RCC 7860 (cell line): ENCODE data around the gene LEFTY2.
"Not testable (repeated sequence)": the region's sequence is repeated elsewhere in the genome, so short reads cannot be mapped to it uniquely, and the experiment has no call there.

Source experiments
- DNase-seq: peaks from one replicate; pipeline ENCODE4 v3.0.0-alpha.2; 2015; ENCODE audit warnings: low spot score
- FAIRE-seq: peaks from 2 replicates; lab custom pipeline; 2012; peaks lifted over from hg19 to GRCh38; lab: Jason Lieb, UNC

LEFTY2 gene

GRCh38 chr1:225941187-225941941 is at the start of gene LEFTY2:
TSS of gene LEFTY2 (minus strand) at chr1:225941220. CDS start at chr1:225941140, 80 bp downstream.
- FAIRE-seq = no peak

DNA sequence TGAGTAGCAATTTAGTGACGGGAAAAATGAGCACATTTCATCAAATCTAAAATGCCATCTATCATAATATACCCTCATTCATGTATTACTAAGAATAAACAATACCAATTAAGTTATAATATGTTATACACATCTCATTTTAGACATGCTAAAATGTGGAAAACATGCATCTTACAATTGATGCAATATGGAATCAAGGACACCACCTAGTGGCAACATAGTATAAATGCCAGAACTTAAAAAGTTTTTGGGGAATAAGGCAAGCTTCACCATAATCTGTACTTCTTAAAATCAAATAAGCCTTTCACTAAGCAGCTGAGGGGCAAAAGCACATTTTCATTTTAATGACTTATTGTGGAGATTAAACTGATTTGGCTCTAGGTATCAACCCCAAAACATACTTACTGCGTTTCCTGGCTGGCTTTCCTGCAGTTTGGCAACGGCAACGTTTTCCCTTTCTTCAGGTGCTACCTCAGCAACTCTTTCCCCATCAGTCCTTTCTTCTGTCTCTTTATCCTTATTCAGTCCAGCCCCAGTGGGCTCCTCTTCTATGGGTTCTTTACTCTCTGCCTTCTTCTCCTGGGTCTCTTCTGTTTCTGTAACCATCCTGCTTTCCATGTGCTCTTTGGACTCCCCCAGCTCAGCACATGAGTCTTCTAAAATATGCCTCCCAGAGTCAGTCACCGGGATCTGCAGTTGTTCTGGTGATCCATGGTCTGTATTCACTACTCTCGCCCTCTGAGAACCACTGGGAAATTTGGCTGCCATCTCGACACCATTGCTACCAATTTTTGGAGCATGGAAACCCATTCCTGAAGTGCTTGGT is 46.7 kb upstream of the LEFTY2 start:
- peak; percentile 37 for DNase-seq
- FAIRE-seq = peak; percentile 82

More at GRCh38 chr1:225941187-225941941, at the start of gene LEFTY2:
- DNase-seq = no peak

- FAIRE-seq (no peak), DNase-seq (no peak)
Measured at GRCh38 chr1:225981714-225982113, 40.7 kb upstream of the LEFTY2 start.

GRCh38 chr1:225980005-225980836 is 39.2 kb upstream of the LEFTY2 start:
- no peak for FAIRE-seq
- no peak for DNase-seq

- DNase-seq (no peak), FAIRE-seq (no peak)
Measured at GRCh38 chr1:225979421-225979820, 38.4 kb upstream of the LEFTY2 start.

- FAIRE-seq (no peak), DNase-seq (no peak)
Measured at GRCh38 chr1:225977937-225978748, 37.1 kb upstream of the LEFTY2 start.

GRCh38 chr1:225975146-225975545 is 34.1 kb upstream of the LEFTY2 start:
- not testable (repeated sequence) for FAIRE-seq, DNase-seq

GRCh38 chr1:225974454-225974853 is 33.4 kb upstream of the LEFTY2 start:
- no peak for FAIRE-seq
- DNase-seq = no peak

DNA sequence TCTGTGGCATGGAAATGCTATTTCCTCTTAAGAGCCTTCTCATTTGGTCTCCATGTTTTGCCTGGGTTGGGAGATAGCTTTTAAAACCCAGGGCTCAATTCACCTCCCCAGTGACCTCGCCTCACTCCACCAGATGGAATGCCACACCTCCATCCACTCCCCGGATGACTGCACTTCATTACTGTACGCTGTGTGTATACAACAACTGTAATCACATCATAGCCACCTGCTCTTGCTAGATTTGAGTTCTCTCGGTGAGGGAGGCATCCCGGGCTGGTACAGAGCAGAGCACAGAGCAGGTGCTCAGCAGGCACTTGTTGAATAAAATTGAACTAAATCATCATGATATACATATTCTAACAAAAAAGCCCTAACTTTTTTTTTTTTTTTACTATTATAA is 32.1 kb upstream of the LEFTY2 start:
- no peak for DNase-seq
- no peak for FAIRE-seq

- no peak for DNase-seq
- no peak for FAIRE-seq
Measured at GRCh38 chr1:225972344-225973152, 31.5 kb upstream of the LEFTY2 start.

DNA sequence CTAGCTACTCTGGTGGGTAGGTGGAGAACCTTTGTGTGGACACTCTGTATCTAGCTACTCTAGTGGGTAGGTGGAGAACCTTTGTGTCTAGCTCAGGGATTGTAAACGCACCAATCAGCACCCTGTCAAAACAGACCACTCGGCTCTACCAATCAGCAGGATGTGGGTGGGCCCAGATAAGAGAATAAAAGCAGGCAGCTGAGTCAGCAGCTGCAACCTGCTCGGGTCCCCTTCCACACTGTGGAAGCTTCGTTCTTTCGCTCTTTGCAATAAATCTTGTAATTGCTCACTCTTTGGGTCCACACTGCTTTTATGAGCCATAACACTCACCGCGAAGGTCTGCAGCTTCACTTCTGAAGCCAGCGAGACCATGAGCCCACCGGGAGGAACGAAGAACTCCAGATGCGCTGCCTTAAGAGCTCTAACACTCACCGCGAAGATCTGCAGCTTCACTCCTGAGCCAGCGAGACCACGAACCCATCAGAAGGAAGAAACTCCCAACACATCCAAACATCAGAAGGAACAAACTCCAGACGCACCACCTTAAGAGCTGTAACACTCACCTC is 29.7 kb upstream of the LEFTY2 start:
- not testable (repeated sequence) for DNase-seq, FAIRE-seq

- DNase-seq, FAIRE-seq: not testable (repeated sequence)
Measured at GRCh38 chr1:225969751-225970150, 28.7 kb upstream of the LEFTY2 start.

DNA sequence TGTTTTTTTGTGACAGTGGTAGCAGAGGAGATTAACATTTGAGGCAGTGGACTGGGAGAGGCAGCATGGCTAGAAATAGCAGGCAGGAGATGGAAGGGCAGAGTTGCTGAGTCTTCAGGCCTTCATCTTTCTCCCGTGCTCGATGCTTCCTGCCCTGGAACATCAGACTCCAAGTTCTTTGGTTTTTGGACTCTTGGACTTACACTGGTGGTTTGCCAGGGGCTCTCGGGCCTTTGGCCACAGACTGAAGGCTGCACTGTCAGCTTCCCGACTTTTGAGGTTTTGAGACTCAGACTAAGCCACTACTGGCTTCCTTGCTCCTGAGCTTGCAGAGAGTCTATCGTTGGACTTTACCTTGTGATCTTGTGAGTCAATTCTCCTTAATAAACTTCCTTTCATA is 24.2 kb upstream of the LEFTY2 start:
- FAIRE-seq (no peak), DNase-seq (no peak)

- DNase-seq (peak; percentile 29), FAIRE-seq (no peak)
Measured at GRCh38 chr1:225963735-225964530, 22.9 kb upstream of the LEFTY2 start.

GRCh38 chr1:225962440-225962975 is 21.5 kb upstream of the LEFTY2 start:
- FAIRE-seq = no peak
- DNase-seq = no peak

- no peak for FAIRE-seq
- no peak for DNase-seq
Measured at GRCh38 chr1:225961659-225962439, 20.8 kb upstream of the LEFTY2 start.

- FAIRE-seq = no peak
- no peak for DNase-seq
Measured at GRCh38 chr1:225958041-225958440, 17.0 kb upstream of the LEFTY2 start.
